Ureter (tissue), 1 donor: ENCODE data around the gene GJC2. TPM values are rescaled to one million over a fixed set of nuclear protein-coding genes. Genes with fewer than 3 reads are reported as not detected.

Experiments
- DNase-seq: peaks from one replicate; pipeline ENCODE4 v3.0.0-alpha.2; 2020; ENCODE audit warnings: low spot score
- total RNA-seq: library from RNA; stranded (reverse); gene quantifications from one replicate; pipeline ENCODE4 v1.2.4, GENCODE V29; 2023
- donor health status: DM: yes; HTN: yes; CAD: no.

Gene GJC2
- total RNA-seq, 1 donor from 2014 or later, result 3.9 TPM

DNA sequence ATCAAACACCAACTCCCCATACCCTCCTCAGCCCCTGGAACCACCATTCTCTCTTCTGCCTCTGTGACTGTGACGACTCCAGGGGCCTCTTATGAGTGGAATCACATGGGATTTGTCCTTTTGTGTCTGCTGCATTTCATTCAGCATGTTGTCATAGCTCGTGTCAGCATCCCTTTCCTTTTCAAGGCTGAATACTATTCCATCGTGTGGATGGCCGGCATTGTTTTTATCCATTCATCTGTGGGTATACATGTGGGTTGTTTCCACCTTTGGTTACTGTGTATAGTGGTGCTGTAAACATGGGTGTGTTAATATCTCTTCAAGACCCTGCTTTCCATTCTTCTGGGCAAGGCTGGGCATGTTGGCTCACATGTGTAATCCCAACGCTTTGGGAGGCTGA lies 41.0 kb downstream of the GJC2 start:
- no peak for DNase-seq

DNA sequence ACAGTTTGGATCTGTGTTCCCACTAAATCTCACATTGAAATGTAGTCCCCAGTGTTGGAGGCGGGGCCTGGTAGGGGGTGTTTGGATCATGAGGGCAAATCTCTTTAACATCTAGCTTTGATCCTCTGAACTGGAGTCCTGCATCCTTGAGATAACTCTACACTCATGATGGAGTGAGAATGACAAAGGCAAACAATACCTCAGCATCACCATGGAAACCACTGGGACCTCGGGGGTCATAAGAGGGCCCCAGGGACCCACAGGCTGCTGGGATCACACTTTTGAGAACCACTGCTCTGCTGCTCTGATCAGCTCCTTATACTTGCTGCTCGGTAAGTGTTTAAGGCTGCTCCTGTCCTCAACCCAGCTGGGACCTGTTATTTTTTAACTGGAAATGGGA lies 44.7 kb downstream of the GJC2 start:
- DNase-seq, result no peak

- no peak for DNase-seq
Measured at GRCh38 chr1:228194921-228195812, 45.4 kb downstream of the GJC2 start.

DNA sequence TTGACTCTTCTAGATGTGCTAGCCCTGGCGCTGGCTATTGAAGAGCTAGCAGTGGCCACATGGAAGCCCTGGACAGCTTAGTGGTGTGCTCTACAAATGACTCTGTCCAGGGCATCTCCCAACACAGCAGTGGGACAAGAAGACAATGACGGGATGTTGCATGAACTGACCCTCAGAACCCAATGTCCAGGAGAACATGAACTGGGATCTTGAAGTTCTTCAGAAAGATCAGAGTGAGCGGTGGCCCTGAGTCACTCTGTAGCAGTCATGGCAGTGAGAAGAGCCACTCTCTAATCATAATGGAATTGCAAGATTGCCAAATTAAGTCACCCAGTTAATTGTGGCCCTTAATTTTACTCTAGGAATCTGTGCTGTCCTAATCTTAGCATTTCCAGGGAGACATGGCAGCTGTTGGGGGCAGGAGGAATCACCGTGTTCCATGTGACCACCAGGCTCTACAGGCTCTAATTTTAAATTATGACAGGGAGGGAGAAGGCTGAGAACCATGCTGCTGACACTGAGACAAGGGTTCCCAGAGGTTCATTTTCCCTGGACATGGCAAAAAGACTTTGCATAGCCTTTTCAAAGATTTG lies 47.9 kb downstream of the GJC2 start:
- no peak for DNase-seq

DNA sequence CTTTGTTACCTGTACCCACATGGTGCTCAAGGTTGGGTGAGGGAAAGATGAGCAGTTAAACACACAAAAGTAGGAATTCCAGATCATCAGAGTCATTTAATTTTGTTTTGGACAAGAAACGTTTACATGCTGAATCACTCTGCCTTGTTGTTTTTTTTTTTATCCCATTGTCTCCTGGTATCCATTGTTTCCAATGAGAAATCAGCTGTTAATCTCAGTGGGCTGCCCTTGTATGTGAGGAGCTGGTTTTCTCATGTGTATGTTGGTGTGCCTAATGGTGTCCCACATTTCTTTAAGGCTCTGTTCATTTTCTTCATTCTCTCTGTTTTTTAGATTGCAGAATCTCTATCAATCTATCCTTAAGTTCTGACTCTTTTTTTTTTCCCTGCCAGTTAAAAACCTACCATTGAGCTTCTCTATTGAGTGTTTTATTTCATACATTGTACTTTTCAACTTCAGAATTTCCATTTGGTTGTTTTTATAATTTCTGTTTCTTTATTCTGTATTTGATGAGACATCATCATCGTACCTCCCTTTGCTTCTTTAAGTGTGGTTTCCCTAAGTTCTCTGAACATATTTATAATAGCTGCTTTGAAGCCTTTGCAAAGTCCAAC lies 49.4 kb downstream of the GJC2 start:
- DNase-seq, result no peak

GRCh38 chr1:228204958-228205357 lies 55.2 kb downstream of the GJC2 start:
- no peak for DNase-seq

DNA sequence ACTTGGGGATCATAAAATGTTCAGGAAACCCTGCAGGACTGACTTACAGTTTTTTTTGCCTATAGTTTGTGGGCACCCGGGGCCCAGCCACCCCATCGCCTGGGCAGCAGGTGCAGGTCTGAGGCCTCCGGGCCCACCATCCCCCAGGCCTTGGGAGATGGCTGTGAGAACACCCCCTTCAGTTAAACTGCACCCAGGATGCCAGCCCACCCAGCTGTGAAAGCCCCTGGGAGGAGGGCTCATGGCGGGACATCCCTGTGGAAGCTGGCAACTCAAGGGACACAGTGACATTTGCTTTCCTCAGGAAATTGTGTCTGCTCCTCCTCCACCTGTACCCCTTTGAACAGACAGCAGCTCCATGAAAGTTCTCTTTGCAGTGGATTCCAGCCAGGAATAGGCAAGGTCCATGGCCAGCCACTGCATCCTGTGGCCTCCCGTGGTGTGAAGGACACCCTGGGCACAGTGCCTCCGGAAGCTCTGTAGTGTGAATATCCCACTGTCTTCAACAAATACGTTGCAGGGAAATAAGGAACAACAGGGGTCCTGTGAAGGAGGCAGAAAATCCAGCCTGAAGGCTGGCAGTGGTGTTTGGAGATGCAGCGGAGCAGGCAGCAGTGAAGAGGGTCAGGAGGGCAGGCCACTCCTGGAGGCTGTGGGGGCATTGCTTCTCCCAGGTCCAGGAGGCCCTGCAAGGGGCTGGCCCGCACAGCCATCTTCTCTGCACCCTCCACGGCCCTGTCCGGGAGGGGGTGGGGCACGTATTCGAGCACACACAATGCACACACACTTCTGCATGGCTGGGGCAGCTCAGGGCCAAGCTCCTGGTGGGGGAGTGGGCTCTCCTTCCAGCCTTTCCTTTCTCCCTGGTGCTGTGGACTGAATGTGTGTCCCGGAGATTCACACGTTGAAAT lies 56.1 kb downstream of the GJC2 start:
- no peak for DNase-seq

GRCh38 chr1:228206582-228207351 lies 57.0 kb downstream of the GJC2 start:
- peak; percentile 41 for DNase-seq

GRCh38 chr1:228207381-228207810 lies 57.7 kb downstream of the GJC2 start:
- peak; percentile 41 for DNase-seq

- peak; percentile 40 for DNase-seq
Measured at GRCh38 chr1:228207851-228208821, 58.4 kb downstream of the GJC2 start, which contains the start of gene OBSCN. OBSCN (plus strand) TSS chr1:228208044; CDS start chr1:228211784, 3,740 bp downstream.

- DNase-seq, result peak; percentile 26
Measured at GRCh38 chr1:228208831-228209551, 59.3 kb downstream of the GJC2 start.

Other genes with a start within 250 kb of the GJC2 start
- 2.7 TPM for gene WNT9A, start 202.0 kb upstream of the GJC2 start, total RNA-seq
- 0.21 TPM for gene WNT3A, start 142.9 kb upstream of the GJC2 start, total RNA-seq
- gene ARF1, start 67.2 kb upstream of the GJC2 start, total RNA-seq, result 361 TPM
- 16.5 TPM for gene C1orf35, start 46.6 kb upstream of the GJC2 start, total RNA-seq
- 43.7 TPM for gene MRPL55, start 40.6 kb upstream of the GJC2 start, total RNA-seq
- 182 TPM for gene GUK1, start 9.7 kb upstream of the GJC2 start, total RNA-seq
- gene IBA57, start 15.9 kb downstream of the GJC2 start, total RNA-seq, result 11.5 TPM
- 42.2 TPM for gene OBSCN, start 58.1 kb downstream of the GJC2 start, total RNA-seq